ENCODE results near the gene AP4M1.

GRCh38 chr7:100148225-100148558 is 46.7 kb downstream of the AP4M1 start:
- TF ChIP-seq GATA2 (IDR thresholded peaks at IDR 0.05; ENCODE audit: low read depth, low read length) (no peak), GATA3 (IDR thresholded peaks at IDR 0.05; ENCODE audit: low read depth, low read length) (no peak)
